OCI-LY3 (cell line): ENCODE results near the gene NGRN.

Experiments used
- CTCF ChIP-seq: fragments of 200-600, 300-600 bp; sonication (generic); IDR thresholded peaks from 2 replicates; pipeline ENCODE4 v1.5.1; 2014; ENCODE audit warnings: antibody characterized with exemption, low read length, low read depth
- EZH2phosphoT487 ChIP-seq: fragments of 200-600 bp; shearing (Covaris generic); IDR thresholded peaks from 2 replicates; pipeline ENCODE4 v1.6.1; 2018; ENCODE audit warnings: antibody characterized with exemption, mixed run types, low read depth

GRCh38 chr15:90225504-90226234 lies 39.8 kb upstream of the NGRN start:
- TF ChIP-seq CTCF: no peak
- TF ChIP-seq EZH2phosphoT487: no peak
